Duodenal mucosa (tissue), 2 donors: ENCODE measurements around the gene SCN5A.

Experiments used
- H3K27ac ChIP-seq: one replicate; pipeline ENCODE4 v1.7.0; 2013; ENCODE audit warnings: low read depth, low read length
- H3K27me3 ChIP-seq, 2 donors: one replicate each; pipeline ENCODE4 v1.7.0; 2013; ENCODE audit warnings: low read length in 2 of 2, control low read depth in 1 of 2; ENCODE audit not compliant: insufficient read depth in 2 of 2, control insufficient read depth in 1 of 2
- H3K36me3 ChIP-seq, 2 donors: one replicate each; pipeline ENCODE4 v1.7.0; 2013; ENCODE audit warnings: low read length in 2 of 2, control low read depth in 1 of 2; ENCODE audit not compliant: insufficient read depth in 2 of 2, control insufficient read depth in 1 of 2
- H3K4me1 ChIP-seq, 2 donors: one replicate each; pipeline ENCODE4 v1.7.0; 2013; ENCODE audit warnings: low read length in 2 of 2, control low read depth in 1 of 2; ENCODE audit not compliant: insufficient read depth in 2 of 2, control insufficient read depth in 1 of 2
- H3K4me3 ChIP-seq, 2 donors: one replicate each; pipeline ENCODE4 v1.7.0; 2013; ENCODE audit warnings: low read length in 2 of 2, low read depth in 1 of 2
- H3K9ac ChIP-seq, 2 donors: one replicate each; pipeline ENCODE4 v1.7.0; 2013; ENCODE audit warnings: low read length in 2 of 2, low read depth in 1 of 2
- H3K9me3 ChIP-seq, 2 donors: one replicate each; pipeline ENCODE4 v1.7.0; 2013; ENCODE audit warnings: low read length in 2 of 2, control low read depth in 1 of 2; ENCODE audit not compliant: control insufficient read depth in 1 of 2

Gene SCN5A

DNA sequence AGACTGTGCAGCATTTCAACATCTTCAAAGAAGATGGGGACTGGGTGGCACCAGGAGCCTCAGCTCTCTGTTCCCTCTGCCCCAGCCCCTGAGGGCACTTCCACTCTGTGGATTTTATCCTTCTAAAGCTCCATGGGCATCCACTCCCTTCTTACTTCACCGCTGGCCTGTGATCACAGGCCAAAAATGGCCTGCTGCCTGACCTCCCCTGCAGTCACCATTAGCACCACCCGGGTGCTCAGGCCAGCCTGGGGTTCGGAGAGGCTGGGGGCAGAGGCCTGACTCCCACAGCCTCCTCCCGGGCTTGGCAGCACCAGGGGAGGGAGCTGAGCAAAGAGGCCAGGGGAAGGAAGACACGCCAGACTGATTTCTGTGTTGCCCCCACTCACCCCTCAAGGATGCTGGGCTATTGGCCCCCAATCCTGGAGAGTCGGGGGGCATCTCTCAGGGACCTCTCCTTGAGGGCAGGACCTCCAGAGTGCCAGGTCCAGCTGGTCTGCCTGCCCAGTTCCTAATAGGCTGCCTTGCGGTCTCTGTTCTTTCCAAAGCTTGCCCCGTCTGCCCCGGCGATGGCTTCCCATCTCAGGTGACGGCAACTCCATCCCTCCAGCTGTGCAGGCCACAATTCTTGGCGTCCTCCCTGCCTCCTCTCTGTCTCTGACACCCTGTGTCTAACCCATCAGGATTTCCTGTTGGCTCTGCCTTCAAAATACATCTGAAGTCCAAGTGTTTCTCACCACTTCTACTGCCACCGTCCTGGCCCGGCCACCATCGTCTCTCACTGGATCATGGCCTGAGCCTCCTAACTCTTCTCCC, 86.2 kb downstream of the SCN5A start:
- Histone ChIP-seq H3K9me3 (no peaks in the 10 kb centered on the region), H3K4me1 (no peaks in the 10 kb centered on the region), H3K36me3 (no peaks in the 10 kb centered on the region), H3K27ac (no peak overlapping the region), H3K4me3 (no peak overlapping the region), H3K27me3 (no peaks in the 10 kb centered on the region), H3K9ac (no peak overlapping the region)

GRCh38 chr3:38562467-38562925, 87.0 kb downstream of the SCN5A start:
- Histone ChIP-seq H3K27ac (no peak overlapping the region), H3K36me3 (no peaks in the 10 kb centered on the region), H3K4me1 (no peaks in the 10 kb centered on the region), H3K9me3 (no peaks in the 10 kb centered on the region), H3K4me3 (no peak overlapping the region), H3K27me3 (no peaks in the 10 kb centered on the region), H3K9ac (no peak overlapping the region)

DNA sequence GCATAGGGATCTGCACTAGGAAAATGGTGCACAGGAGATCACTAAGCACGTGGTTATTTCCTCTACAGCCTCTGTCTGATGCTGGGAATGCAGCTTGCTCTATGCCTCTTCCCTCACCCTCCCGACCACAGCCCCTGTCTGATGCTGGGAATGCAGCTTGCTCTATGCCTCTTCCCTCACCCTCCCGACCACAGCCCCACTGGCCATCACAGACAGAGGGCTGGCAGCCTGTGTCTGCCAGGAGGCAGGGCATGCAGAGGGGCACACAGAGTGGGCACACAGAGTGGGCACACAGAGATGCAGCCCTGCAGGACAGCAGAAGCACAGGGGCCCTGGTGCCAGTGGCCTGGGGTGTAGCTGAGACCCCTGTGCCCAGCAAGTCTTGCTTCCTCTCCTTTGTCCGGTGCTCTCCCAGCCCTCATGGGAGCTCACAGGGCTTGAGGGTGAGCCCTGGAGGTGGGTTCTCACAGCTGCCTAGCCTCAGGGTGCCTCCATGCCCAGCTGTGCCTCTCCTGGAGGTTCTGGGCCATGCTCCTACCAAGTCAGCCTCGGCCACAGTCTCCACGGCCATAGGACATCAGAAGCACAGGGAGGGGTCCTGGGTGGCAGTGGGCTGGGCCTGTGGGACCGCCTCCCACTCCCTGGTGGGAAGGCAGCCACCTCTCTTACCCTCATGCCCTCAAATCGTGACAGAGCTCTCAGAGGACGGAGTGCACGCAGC, 87.6 kb downstream of the SCN5A start:
- no peaks in the 10 kb centered on the region for H3K9me3 ChIP-seq
- no peak overlapping the region for H3K27ac ChIP-seq
- no peak overlapping the region for H3K4me3 ChIP-seq
- no peaks in the 10 kb centered on the region for H3K36me3 ChIP-seq
- H3K27me3 ChIP-seq, result no peaks in the 10 kb centered on the region
- H3K4me1 ChIP-seq, result no peaks in the 10 kb centered on the region
- H3K9ac ChIP-seq, result no peak overlapping the region

GRCh38 chr3:38560996-38561717, 88.3 kb downstream of the SCN5A start:
- H3K9me3 ChIP-seq, result no peaks in the 10 kb centered on the region
- no peaks in the 10 kb centered on the region for H3K36me3 ChIP-seq

GRCh38 chr3:38560284-38560683, 89.2 kb downstream of the SCN5A start:
- Histone ChIP-seq H3K4me1 (no peaks in the 10 kb centered on the region), H3K27me3 (no peaks in the 10 kb centered on the region), H3K27ac (no peak overlapping the region), H3K9me3 (no peaks in the 10 kb centered on the region), H3K4me3 (no peak overlapping the region), H3K36me3 (no peaks in the 10 kb centered on the region), H3K9ac (no peak overlapping the region)

More at GRCh38 chr3:38560996-38561717, 88.3 kb downstream of the SCN5A start:
- Histone ChIP-seq H3K27ac (no peak overlapping the region), H3K4me3 (no peak overlapping the region), H3K9ac (no peak overlapping the region), H3K4me1 (no peaks in the 10 kb centered on the region), H3K27me3 (no peaks in the 10 kb centered on the region)

- Histone ChIP-seq H3K27me3 (no peaks in the 10 kb centered on the region), H3K4me1 (no peaks in the 10 kb centered on the region), H3K9ac (no peak overlapping the region), H3K9me3 (no peaks in the 10 kb centered on the region), H3K4me3 (no peak overlapping the region), H3K36me3 (no peaks in the 10 kb centered on the region), H3K27ac (no peak overlapping the region)
Observed at GRCh38 chr3:38558864-38559263, 90.6 kb downstream of the SCN5A start.

- H3K9ac ChIP-seq, result no peak overlapping the region
- no peak overlapping the region for H3K27ac ChIP-seq
- no peaks in the 10 kb centered on the region for H3K27me3 ChIP-seq
- no peaks in the 10 kb centered on the region for H3K4me1 ChIP-seq
- no peaks in the 10 kb centered on the region for H3K36me3 ChIP-seq
- no peak overlapping the region for H3K4me3 ChIP-seq
- H3K9me3 ChIP-seq, result no peaks in the 10 kb centered on the region
Observed at GRCh38 chr3:38556640-38557358, 92.7 kb downstream of the SCN5A start.

DNA sequence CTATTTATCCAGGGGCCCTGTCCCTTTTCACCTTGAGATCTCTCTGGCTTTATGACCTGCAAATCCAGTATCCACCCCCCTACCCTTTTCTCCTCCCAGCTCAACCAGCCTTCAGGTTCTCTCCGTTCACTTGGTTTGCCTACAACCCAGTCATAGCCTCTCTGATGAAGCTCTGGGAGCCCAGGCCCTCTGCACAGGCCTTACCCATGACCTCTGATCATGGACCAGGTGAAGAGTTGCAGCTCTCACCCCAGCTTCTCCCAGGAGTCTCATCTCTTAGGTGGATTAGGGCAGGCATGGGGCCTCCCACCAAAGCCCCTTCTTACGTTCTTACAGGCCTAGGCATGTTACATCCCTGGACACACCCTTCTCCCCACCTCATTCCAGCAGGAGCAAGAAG, 93.6 kb downstream of the SCN5A start:
- Histone ChIP-seq H3K4me3 (no peak overlapping the region), H3K27me3 (no peaks in the 10 kb centered on the region), H3K4me1 (no peaks in the 10 kb centered on the region), H3K9ac (no peak overlapping the region), H3K27ac (no peak overlapping the region), H3K9me3 (no peaks in the 10 kb centered on the region), H3K36me3 (no peaks in the 10 kb centered on the region)

DNA sequence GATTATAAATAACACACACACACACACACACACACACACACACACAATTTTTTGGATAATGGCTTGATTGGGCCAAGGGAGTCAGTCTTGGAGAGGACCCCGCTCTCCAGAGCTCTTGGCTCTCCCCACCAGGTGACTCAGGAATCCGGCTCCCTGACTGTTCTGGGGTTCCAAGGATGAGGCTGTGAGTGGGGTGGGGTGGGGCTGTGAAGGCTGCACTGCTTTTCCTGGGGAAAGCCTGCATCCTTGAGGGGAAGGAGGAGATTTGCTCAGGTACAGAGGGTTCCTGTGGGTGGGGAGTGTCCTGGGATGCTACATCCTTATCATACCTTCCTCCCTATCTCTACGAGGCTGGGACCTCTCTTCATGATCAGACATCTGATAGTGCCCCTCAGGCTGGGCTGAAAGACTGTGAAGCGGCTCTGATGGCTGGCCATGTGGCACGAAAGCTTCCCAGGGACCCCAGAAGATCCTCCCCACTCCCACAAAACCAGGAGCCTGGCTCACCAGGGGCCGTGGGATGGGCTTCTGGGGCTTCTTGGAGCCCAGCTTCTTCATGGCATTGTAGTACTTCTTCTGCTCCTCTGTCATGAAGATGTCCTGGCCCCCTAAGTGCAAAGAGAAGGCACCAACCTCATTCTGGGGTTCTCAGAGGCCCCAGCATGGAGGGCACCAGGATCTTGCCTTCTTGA, 94.2 kb downstream of the SCN5A start:
- no peaks in the 10 kb centered on the region for H3K27me3 ChIP-seq
- H3K4me3 ChIP-seq, result no peak overlapping the region
- H3K9ac ChIP-seq, result no peak overlapping the region
- H3K36me3 ChIP-seq, result no peaks in the 10 kb centered on the region
- H3K27ac ChIP-seq, result no peak overlapping the region
- no peaks in the 10 kb centered on the region for H3K9me3 ChIP-seq
- H3K4me1 ChIP-seq, result no peaks in the 10 kb centered on the region
